Activated T-cell treated with anti-CD3 and anti-CD28 coated beads for 48 hours (primary cell): ENCODE data around the gene AK8.
"Not testable (repeated sequence)": the region's sequence is repeated elsewhere in the genome, so short reads cannot be mapped to it uniquely, and the experiment has no call there.

Source experiments
- DNase-seq: peaks from one replicate; pipeline ENCODE4 v3.0.0-alpha.2; 2020; ENCODE audit warnings: low read depth

The AK8 gene

DNA sequence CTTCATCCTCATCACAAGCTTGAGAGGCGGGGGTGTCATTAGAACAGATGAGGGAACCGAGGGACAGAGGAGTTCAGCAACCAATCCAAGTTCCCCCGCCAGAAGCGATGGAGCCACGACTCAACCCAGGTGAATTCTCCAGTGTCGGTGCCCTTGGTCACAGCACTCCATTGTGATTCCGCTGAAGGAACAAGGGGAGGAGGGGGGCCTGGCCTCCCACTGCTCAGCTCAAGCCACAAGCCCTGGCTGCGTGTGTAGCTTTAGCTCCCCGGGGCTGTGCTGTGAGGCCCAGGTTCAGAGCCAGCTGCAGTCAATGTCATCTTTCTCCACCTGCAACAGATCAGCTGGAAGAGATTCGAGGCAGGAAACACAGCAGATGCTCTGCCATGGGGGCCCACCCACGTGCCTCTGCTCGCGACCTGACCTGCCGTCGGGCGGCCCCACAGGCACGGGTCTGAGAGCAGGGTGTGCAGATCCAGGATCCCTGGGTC lies 135.2 kb downstream of the AK8 start:
- DNase-seq: no peak

DNA sequence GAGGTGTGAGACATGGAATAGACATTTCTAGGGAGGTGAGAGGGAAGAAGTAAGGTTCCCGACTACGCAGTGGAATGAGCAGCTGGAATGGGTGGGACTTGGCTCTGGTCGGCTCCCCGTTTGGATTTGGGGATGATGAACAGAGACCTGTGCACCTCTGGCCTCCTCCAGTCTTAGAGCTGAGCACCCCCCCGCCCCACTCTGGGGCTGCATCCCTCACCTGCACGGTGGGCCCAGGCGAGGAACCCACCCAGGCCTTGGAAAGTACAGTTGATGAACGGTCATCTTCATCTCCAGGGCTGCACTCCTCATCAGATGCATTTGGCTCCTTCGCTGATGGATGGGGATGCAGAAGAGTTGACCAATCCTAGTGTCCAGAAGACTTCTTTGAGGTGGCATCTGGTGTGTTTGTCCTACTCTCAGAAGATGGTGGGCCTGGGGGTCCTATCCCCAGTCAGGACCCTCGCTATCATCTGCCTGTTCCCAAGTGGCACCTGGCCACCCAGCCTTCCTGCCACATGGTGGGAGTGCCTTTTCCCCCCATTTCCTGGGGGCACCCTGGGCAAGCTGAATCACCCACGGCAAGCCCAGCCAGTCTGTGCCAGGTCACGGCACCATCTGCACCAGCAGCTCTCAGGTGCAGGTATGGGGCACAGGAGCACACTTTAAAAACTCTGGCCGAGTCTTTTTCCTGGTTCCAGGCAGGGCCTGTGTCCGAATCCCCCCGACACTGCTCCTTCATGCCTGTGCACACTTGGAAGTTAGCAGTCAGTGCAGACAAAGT lies 137.4 kb downstream of the AK8 start:
- DNase-seq: no peak

DNA sequence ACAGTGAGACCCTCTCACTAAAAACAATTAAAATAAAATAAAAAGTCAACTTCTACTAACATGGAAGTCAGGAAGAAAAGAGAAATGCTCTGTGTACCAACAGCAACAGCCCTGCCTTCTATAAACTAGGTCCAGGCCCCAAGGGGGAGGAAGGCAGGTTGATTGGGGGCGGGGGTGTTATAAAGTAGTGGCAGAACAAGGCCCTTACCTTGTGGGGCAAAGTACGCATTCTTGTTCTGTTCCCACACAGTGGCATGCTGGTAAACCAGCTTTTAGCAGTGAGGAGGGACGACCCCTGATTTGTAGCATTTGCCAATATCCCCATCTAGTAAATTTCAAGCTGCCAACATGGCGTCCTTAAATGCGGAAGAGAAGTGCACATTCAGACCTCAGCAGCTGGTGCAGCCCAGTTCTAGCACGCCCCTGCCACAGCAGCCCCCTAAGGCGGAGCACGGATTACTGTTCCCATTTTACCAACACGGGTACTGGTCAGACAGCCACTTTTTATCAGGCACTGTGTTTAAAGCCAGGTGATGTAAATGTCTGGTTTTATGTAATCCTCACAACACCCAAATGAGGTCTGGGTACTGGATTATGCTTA lies 138.3 kb downstream of the AK8 start:
- no peak for DNase-seq

DNA sequence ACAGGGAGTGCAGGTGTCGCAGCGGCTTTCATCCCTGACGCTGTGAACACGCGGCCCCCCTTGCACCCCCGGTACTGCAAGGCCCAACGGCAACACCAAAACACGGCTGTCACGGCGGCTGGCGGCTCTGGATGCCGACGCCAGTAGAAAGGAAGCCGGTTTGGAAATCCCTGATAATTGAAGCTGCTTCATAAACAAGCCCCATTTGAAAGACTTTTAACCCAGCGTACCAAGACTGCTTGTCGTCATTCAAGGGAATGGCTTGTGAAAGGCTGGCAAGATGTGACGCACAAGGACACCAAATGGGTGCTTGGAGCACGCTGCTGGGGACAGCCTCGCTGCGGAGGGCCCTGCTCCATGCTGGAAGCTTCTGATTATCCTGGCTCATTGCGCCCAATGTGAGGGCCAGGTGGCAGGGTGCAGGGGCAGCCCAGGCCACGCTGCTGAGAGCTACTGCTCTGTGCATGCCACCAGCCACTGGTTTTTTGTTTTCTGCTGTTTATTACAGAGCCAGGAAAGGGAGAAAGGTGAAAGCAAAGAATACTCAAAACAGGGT lies 144.7 kb downstream of the AK8 start:
- DNase-seq: no peak

DNA sequence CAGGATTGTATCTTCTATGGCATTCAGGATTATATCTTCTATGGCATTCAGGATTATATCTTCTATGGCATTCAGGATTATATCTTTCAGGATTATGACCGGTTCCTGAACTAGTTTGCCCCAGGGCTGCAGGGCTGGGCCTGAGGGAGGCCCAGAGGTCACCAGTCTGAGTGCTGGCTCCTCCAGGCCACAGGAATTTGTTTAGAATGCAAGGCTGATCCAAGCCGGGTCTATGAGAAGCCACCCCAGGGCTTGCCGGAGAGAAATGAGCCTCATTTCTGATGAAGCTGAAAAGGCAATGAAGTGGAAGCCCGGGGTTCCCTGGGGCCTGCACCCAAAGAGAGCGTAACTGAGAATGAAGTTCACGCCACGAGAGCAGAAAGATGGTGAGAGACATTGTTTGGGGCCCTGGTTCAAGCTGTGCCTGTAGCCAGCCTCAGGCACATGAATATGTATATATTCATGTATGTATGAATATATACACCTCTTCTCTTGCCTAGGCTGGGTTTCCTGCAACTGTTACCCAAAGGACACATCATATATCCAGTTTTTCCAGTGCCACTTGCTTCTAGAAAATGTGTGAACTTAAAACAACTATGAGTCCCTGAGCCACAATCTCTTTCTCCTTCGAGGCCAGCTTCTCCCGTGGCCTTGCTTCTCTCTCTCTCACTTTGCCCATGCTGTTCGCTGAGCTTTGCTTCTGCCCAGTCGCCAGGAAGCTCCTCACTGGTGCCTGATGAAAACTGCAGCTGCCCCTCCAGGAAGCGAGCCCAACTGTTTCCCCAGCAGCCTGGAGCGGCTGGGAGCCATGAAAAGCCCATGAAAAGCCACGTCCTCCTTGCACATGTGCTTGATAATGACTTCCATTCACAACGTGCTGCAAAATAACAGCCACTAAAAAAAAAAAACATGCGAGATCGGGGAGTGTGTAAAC lies 145.5 kb downstream of the AK8 start:
- no peak for DNase-seq

DNA sequence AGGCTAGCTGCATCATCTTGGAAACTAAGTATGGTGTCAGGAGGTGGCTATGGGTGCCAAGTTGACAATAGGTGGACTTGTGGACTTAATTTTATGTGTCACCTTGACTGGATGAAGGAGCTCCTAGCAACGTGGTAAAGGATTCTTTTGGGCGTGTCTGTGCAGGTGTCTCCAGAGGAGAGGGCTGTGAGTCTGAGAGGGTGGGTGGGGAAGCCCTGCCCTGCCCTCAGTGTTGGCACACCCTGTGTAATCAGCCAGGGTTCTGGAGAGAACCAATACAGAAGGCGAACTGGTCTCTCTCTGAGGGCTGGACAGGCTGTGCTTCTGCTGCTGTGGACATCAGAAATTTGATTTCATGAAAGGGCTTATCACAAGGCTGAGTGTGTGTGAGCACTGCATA lies 146.9 kb downstream of the AK8 start:
- DNase-seq: no peak

DNA sequence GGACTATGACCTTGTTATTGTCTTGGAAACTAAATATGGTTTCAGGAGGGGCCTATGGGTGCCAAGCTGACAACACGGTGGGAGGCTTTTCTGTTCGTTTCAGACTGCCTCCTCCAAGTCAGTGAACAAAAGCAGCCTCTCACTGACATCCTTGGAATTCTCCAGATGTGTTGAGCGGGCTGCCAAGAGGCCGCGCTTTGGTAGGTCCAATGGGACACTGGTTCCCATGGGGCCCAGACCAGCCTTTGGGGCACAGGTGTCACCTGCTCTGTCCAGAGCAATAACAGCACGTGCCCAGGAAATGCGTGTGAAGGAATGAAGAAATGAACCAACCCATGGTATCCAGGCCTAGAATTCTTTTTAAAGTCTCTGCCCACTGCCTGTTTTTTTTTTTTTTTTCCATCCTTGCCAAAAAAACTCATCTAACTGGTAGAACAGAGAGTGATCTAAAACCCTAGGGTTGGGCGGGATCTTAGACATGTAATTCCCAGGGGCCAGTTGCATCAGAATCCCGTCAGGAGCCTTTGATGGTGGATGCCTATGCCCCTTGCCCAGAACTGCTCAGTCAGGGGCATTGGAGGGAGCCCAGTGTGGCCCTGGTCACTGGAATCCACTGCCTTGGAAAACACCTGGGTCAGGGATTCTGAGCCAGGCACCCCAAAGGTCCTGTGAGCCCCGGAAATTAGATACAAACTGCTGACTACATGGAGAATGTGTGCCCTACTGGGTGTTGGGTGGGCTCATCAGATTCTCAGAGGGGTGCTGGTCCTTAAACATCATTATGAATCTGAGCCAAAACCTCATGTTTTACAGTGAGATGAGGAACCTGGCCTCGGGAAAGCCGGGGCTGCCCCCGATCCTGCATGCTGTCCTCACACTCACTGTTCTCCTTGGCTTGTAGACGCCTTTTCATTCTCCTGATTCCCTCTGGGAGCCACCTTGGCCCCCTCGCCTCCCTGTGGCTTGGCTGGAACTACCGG lies 147.7 kb downstream of the AK8 start:
- no peak for DNase-seq

DNA sequence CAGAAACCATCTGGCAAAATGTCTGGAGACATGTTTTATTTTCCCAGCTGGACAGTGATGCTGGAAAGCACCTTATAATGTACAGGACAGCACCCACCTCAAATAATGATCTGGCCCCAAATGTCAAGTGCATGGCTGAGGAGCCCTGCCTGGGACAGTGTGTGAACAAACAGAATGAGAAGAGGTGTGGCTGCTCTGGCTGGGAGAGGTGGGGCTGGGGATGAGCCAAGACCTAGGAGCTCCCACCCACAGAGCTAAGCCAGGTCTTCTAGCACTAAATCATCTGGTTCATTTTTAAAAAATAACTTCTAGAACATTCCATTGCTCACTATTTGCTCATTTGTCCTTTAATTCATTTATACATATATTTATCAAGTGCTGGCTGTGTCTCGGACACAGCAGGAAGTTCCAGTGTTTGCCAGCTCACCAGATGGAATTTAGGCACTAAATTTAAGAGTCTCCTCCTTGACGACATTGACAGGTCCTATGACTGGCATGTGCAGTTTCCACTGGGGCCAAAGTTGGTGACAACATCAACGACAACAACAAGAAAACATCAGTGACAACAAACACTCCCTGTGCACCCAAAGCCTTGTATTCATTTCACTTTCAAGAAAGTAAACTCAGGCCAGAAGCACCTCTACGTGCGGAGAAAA lies 148.7 kb downstream of the AK8 start:
- DNase-seq: no peak

DNA sequence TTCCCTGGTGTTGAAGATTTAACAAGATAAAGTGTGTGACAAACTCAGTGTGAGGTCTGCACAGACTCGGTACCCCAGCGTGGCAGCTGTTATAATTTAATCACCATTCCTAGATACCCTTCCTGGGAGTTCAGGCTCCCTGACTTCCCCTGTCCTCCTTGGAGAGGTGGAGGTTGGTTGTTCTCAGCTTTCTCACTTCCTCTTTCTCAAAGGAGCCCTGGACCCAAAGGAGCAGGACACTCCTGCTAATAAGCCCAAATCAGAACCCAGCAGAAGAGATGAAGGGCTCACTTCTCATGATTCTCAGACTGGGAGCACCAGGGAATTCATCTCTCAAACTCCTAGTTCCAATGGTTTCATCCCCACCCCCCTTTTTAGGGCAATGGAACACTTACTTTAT lies 149.6 kb downstream of the AK8 start:
- no peak for DNase-seq

DNA sequence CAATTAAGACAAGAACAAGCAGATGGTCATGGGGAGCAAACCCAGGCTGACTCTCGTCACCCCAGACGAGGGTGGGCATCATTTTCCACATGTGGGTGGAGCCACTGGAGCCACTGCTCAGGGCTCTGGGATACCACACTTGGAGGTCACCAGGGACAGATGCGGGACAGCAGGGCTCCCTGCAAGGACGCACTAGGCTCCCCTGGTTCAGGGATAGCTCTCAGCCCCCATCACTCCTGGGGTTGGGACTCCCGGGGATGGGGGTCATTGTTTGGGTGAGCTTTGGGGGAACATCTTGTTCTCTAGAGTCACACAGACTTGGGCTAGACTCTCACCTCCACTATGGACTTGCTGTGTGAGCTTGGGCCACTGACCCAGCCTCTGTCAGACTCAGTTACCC lies 150.0 kb downstream of the AK8 start:
- no peak for DNase-seq

DNA sequence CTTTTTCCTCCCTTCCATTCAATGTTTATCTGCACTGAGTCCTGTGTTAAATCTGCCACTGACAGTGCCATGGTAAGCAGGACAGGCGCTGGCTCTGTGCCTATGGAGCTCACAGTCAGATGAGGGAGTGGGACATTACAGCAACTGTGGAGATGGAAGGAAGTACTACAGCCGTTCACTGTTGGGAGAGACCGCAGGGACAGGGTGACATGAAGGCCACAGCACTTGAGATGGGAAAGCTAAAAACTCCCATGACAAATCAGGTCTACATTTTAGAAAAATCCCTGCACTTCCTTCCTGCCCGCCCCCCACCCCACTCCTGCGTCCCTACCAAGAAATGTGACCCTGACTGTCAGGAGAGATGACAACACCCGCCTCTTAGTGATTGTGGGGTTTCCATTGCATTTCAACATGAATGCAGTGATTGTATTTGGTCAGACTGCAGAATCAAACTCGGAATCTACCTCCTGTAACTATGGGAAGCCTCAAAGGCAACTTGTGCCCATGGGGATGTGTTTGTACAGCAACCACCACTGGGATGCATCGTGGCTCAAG lies 151.4 kb downstream of the AK8 start:
- DNase-seq: no peak

DNA sequence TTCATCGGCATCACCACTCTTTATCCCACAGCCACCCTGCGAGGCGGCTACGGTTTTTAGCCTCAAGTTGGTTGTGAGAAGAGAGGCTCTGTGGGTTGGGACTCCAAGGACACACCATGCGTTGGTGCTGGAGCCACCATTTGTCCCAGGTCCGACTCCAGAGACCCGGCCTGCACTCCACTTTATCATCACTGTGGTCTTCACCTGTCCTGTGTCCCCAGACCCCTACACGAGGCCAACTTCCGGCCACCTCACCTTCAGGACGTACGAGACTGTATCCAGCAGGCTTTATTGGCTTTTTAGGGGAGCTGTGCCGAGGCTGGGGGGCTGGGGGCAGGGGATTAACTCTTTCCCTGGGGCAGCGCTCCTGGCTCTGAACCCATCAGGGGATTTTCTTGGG lies 152.8 kb downstream of the AK8 start:
- no peak for DNase-seq

DNA sequence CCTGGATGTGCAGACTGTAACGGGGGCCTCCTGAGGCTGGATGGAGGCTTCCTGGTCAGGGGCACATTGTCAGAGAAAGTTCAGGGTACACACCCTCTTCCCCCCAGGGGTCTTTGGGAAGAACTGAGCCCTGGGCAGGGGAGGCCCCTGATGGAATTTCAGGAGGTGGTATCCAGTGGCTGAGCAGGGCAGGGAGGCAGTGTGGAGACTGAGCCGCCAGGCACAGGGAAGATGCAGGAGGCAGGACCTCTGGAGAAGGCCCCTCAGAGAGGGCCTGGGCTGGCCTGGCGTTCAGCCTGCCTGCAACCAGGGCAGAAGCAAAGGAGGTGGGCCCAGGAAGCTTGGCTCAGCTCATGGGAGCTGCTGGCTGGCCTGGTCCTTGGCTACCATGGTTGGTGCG lies 154.3 kb downstream of the AK8 start:
- DNase-seq: no peak

DNA sequence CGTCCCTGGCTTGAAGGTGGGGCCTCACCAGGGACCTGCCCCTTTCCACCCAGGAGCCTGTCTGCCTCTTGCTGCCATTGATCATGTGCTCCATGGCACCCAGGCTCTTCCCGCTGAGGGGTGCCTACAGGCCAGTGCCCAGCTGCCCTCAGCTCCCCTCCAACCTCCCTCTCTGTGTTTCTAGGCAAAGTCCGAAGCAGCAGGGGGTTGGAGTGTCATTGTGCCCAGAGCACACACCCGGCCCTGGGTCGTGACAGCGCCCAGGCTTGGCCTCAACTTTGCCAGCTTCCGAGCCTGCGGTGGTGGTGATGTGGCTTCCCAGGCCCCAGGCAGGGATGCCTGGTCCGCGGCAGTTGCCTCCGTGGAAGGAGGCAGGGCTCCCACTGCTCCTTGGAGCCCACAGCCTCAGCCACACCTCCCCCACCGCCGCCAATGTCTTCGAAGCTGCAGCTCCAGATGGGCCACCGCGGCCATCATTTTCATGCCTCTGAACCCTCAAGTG lies 155.5 kb downstream of the AK8 start:
- DNase-seq: no peak

DNA sequence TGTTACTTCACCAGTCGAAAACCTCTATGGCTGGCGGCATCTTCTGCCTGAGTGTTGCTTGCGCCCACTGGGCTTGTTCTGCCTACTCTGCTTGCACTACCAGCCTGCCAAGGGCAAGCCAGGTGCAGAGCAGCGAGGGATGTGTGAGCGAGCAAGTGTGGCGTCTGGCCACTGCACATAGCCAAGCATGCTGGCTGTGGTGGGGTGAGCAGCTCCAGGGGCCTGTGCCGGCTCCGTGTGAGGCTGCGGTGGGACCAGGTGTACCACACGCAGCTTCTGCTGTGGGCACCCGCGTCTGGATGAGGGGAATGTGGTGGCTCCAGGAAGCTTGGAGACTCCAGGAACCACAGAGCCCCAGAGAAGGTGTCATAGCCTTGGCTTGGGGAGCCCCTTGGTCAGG lies 156.4 kb downstream of the AK8 start:
- no peak for DNase-seq

DNA sequence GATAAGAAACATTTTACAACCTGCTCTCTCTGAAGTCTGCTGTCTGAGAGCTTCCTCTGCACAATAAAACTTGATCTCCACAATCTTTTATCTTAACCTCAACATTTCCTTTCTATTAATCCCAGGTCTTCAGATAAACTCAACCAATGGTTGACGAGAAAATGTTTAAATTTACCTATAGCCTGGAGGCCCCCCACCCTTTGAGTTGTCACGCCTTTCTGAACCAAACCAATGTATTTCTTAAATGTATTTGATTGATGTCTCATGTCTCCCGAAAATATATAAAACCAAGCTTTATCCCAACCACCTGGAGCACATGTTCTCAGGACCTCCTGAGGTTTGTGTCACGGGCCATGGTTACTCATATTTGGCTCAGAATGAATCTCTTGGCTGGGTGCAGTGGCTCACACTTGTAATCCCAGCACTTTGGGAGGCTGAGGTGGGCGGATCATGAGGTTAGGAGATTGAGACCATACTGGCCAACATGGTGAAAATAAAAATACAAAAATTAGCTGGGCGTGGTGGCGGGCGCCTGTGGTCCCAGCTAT lies 159.6 kb downstream of the AK8 start:
- DNase-seq: not testable (repeated sequence)

DNA sequence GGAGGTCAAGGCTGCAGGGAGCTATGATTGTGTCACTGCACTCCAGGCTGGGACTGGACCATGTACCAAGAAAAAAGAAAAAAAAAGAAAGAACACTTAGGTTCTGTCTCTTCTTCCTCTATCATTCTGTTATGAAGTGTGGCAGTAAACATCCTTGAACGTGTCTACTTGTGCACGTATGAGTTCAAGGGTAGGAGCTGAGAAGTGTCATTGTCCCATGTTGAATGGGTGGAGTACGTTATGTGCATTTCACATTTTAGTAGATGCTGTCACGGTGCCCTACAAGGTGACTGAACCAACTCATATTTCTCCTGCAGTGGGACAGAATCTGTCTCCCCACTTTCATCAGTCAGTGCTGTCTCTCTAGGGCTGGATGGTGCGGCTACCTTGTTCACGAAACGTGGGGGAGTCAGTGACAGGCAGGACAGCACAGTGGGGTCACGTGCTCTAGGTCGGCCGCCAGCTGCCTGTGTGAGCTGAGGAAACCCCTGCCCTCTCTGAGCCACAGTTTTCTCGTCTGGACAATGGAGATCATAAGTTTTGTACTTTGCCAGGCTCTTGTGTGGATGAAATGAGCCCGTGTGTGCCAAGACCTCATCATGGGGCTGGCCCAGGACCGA lies 160.6 kb downstream of the AK8 start:
- no peak for DNase-seq

DNA sequence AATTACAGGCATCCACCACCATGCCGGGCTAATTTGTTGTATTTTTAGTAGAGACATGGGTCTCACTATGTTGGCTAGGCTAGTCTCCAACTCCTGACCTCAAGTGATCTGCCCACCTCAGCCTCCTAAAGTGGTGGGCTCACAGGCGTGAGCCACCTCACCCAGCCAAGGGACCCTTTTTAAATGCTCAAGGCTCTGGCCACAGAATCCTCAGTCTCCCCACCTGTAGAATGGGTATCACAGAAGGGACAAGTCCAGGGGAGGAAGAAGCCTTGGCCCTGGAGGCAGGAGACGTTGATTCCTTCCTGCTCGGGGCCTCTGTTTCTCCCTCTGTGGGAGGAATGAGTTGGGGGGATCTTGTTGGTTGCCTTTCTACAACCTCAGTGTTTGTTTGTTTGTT lies 162.1 kb downstream of the AK8 start:
- DNase-seq: no peak

DNA sequence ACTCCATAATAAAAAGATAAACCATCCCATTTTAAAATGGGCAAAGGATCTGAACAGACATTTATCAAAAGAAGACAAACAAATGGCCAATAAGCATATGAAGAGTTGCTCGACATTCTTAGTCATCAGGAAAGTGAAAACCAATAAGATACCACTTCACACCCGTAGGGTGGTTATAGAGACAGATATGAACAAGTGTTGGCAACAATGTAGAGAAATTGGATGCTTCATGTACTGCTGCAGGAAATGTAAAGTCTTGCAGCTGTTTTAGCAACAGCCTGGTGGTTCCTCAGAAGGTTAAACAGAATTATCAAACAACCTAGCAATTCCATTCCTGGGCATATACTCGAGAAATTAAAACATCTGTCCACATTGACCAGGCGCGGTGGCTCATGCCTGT lies 165.3 kb downstream of the AK8 start:
- DNase-seq: no peak
